Measurements from ENCODE around the gene JUNB.
A peak's percentile ranks its signal among the peaks of the same experiment; 100 is the strongest.

JUNB gene

DNA sequence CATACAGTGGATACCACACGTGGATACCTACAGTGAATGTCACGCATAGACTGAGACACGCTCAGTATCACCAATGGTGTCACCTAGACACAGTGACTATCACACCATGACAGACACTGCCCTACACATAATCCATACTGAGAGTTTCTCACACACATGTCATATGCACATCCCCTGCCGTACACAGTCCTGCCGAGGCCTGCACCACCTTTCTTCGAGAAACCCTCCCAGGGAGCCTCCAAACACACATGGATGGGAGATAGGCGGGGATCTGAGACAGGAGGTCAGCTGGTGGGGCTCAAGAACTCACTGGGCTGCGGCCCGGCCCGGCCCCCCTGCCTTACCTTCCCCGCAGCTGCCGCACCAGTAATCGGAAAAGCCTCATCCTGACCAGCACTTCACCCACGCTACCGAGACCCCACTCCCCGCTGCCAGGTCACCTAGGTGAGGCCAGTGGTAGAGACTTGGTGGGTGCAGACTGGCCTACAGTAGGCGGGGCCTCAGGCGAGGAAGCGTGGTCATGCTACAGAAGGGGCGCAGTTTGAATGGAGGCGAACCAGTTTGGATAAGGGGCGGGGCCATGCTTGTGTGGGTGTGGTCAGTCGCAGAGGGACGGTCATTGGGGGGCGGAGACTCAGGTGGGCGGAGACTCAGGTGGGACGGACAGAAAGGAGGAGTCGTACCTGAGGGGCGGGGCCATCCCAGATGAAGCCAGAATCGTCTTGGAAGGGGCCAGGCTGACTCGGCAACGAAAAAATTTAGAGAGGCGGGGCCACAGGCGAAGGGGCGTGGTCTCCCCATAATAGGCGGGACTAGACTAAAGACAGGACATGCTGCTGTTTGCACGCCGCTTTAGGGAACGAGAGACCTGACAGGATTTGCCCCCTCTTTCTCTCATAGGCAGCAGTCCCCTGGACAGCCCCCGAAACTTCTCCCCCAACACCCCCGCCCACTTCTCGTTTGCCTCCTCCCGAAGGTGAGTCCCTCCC, 49.1 kb downstream of the JUNB start:
- DNase-seq (ENCODE audit: low read depth in 4 of 4, low spot score in 1 of 4), result peak in 1 of 4 experiments; percentile 40

DNA sequence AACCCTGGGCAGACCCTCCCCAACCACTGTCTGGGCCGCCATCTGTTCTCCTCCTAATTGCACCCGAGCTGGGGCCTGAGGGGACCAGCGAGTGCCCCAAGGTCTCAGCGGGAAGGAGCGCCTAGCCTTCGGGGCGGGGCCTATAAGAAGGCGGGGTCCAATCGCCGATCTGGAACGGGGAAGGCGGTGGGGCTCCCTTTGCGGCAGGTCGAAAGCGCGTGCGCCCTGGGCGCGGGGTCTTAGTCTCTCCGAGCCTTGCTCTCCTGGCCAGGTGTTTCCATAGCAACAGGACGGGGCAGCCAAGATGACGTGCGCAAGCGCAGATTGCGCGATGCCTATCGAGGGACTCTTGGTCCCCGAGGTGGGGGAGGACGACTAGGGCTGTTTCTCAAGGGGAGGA, 49.8 kb downstream of the JUNB start:
- DNase-seq (ENCODE audit: low read depth in 4 of 4, low spot score in 1 of 4), result no peak

DNA sequence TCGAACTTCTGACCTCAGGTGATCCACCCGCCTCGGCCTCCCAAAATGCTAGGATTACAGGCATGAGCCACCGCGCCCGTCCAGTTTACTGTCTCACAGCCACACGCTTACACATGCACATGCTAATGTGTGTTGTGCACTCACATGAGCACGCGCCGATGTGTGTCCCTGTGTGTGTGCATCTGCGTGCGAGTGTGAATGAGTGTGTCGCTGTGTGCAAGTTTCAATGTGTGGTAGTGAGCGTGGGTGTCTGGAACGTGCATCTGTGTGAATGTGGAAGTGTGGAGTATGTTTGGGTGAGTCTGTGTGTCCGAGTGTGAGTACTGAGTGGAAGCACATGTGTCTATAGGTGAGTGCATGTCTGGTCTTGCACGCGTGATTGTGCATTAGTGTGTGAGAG, 51.2 kb downstream of the JUNB start:
- DNase-seq (ENCODE audit: low read depth in 4 of 4, low spot score in 1 of 4), result no peak
